ENCODE data around the gene DAPK3. TPM values are rescaled to one million over a fixed set of nuclear protein-coding genes. Genes with fewer than 3 reads are reported as not detected.
"Not testable (repeated sequence)": the region's sequence is repeated elsewhere in the genome, so short reads cannot be mapped to it uniquely, and the experiment has no call there.

Gene DAPK3
- polyA plus RNA-seq, 3 donors: 13.7 to 32.1 (median 21.8) TPM

DNA sequence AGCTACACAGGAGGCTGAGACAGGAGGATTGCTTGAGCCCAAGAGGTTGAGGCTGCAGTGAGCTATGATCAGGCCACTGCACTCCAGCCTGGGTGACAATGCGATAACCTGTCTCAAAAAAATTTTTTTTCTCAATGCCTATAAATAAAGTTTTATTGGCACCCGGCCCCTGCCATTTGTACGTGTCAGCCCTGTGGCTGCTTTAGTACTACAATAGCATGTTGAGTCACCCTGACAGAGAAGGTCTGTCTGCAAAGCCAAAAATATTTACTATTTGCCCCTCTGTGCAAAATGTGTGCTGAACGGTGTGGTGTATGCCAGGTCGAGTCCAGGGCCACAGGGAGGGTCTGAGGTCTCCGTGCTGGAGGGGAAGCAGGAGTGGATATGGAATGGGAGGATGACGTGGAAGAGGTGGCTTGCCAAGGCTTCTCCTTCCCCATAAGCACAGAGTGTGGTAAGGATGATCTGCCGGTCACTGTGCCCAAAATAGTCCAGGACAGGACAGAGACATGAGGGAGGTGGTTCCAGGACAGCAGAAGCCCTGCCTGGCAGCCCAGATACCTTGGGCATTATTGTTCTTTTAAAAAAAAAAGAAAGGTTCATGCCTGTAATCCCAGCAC, 28.0 kb downstream of the DAPK3 start:
- Histone ChIP-seq H3K4me3 (replicated peaks in 1 of 3; ENCODE audit: low read depth in 2 of 3, low read length in 3 of 3) (no peak overlapping the region), H3K4me1 (ENCODE audit: control insufficient read depth in 1 of 2, insufficient read depth in 2 of 2, low read length in 2 of 2) (peaks cover 11 to 13% of the 10 kb centered on the region in 2 donors), H2AFZ (ENCODE audit: insufficient read depth, low read depth, low read length, poor library complexity, severe bottlenecking) (no peak overlapping the region), H3K9ac (ENCODE audit: insufficient read depth, low read length, poor library complexity, severe bottlenecking) (no peak overlapping the region), H4K20me1 (ENCODE audit: insufficient read depth, low read length) (no peaks in the 10 kb centered on the region), H3K9me3 (replicated peaks in 1 of 2; ENCODE audit: control insufficient read depth in 1 of 2, insufficient read depth in 1 of 2, low read length in 2 of 2) (no peaks in the 10 kb centered on the region), H3K27ac (ENCODE audit: low read depth in 1 of 2, low read length in 2 of 2) (no peak overlapping the region), H3K79me2 (ENCODE audit: insufficient read depth, low read length) (no peaks in the 10 kb centered on the region), H3K4me2 (replicated peaks; ENCODE audit: extremely low read depth, low read length, poor library complexity, severe bottlenecking) (no peak overlapping the region), H3K36me3 (replicated peaks in 1 of 2; ENCODE audit: control insufficient read depth in 1 of 2, insufficient read depth in 2 of 2, low read length in 2 of 2) (no peaks in the 10 kb centered on the region), H3K27me3 (ENCODE audit: control insufficient read depth in 2 of 2, insufficient read depth in 2 of 2, low read length in 2 of 2) (no peaks in the 10 kb centered on the region)
- H3K4me1 Mint-ChIP-seq: peaks cover 13% of the 10 kb centered on the region
- H3K27ac Mint-ChIP-seq: no peak overlapping the region
- 94% methylated on average over 3 of the region's 8 CpGs for WGBS (ENCODE audit: insufficient coverage)
- no peak overlapping the region for H3K4me3 Mint-ChIP-seq
- TF ChIP-seq, protein P1, sequence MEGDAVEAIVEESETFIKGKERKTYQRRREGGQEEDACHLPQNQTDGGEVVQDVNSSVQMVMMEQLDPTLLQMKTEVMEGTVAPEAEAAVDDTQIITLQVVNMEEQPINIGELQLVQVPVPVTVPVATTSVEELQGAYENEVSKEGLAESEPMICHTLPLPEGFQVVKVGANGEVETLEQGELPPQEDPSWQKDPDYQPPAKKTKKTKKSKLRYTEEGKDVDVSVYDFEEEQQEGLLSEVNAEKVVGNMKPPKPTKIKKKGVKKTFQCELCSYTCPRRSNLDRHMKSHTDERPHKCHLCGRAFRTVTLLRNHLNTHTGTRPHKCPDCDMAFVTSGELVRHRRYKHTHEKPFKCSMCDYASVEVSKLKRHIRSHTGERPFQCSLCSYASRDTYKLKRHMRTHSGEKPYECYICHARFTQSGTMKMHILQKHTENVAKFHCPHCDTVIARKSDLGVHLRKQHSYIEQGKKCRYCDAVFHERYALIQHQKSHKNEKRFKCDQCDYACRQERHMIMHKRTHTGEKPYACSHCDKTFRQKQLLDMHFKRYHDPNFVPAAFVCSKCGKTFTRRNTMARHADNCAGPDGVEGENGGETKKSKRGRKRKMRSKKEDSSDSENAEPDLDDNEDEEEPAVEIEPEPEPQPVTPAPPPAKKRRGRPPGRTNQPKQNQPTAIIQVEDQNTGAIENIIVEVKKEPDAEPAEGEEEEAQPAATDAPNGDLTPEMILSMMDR (IDR thresholded peaks at IDR 0.05): no peak
- no peak for DNase-seq
- H3K27me3 Mint-ChIP-seq (ENCODE audit: low read depth in 3 of 3): peaks cover 0 to 5% (median 4%) of the 10 kb centered on the region in 3 donors
- no peaks in the 10 kb centered on the region for H3K36me3 Mint-ChIP-seq
- H3K9me3 Mint-ChIP-seq: peaks cover 0 to 2% (median 0%) of the 10 kb centered on the region in 7 donors
- intact Hi-C loops (cut with micrococcal nuclease): no loop called here

DNA sequence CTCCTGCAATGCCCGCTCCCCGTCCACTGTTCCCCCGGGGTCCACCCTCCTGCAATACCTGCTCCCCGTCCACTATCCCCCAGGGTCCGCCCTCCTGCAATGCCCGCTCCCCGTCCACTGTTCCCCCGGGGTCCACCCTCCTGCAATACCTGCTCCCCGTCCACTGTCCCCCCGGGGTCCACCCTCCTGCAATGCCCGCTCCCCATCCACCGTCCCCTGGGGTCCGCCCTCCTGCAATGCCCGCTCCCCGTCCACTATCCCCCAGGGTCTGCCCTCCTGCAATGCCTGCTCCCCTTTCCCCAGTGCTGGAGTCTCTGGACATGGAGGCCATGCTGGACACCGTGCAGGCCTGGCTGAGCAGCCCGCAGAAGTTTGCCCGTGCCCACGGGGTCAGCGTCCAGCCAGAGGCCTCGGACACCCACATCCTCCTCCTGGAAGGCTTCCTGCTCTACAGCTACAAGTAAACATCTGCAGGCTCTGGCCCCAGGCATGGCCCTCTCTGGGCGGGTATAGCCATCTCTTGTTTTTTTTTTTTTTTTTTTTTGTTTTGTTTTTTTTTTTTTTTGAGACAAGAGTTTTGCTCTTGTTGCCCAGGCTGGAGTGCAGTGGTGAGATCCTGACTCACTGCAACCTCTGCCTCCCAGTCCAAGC, 32.5 kb downstream of the DAPK3 start:
- H3K79me2 ChIP-seq (ENCODE audit: insufficient read depth, low read length); H4K20me1 ChIP-seq (ENCODE audit: insufficient read depth, low read length); H3K27ac Mint-ChIP-seq; H3K4me3 Mint-ChIP-seq; H3K9me3 ChIP-seq (replicated peaks in 1 of 2; ENCODE audit: control insufficient read depth in 1 of 2, insufficient read depth in 1 of 2, low read length in 2 of 2); intact Hi-C loops (cut with micrococcal nuclease); H2AFZ ChIP-seq (ENCODE audit: insufficient read depth, low read depth, low read length, poor library complexity, severe bottlenecking); H3K4me3 ChIP-seq (replicated peaks in 1 of 3; ENCODE audit: low read depth in 2 of 3, low read length in 3 of 3); DNase-seq; H3K36me3 ChIP-seq (replicated peaks in 1 of 2; ENCODE audit: control insufficient read depth in 1 of 2, insufficient read depth in 2 of 2, low read length in 2 of 2); H3K4me1 Mint-ChIP-seq; H3K4me1 ChIP-seq (ENCODE audit: control insufficient read depth in 1 of 2, insufficient read depth in 2 of 2, low read length in 2 of 2); H3K4me2 ChIP-seq (replicated peaks; ENCODE audit: extremely low read depth, low read length, poor library complexity, severe bottlenecking); H3K9ac ChIP-seq (ENCODE audit: insufficient read depth, low read length, poor library complexity, severe bottlenecking); H3K27ac ChIP-seq (ENCODE audit: low read depth in 1 of 2, low read length in 2 of 2); H3K36me3 Mint-ChIP-seq: not testable (repeated sequence)
- H3K27me3 ChIP-seq (ENCODE audit: control insufficient read depth in 2 of 2, insufficient read depth in 2 of 2, low read length in 2 of 2): peaks cover 3 to 16% of the 10 kb centered on the region in 2 donors
- H3K9me3 Mint-ChIP-seq: peaks cover 0 to 11% (median 3%) of the 10 kb centered on the region in 7 donors
- H3K27me3 Mint-ChIP-seq (ENCODE audit: low read depth in 3 of 3): peaks cover 16 to 32% (median 30%) of the 10 kb centered on the region in 3 donors
- WGBS (ENCODE audit: insufficient coverage): 96% methylated on average over 20 of the region's 22 CpGs
